Neural cell (in vitro differentiated cells): Measurements from ENCODE around the gene NT5C2.

ENCODE experiments used
- CTCF ChIP-seq: fragments of 450-650 bp; IDR thresholded peaks from 2 replicates; pipeline ENCODE4 v1.5.1; 2014; ENCODE audit warnings: antibody characterized with exemption, mild to moderate bottlenecking, moderate library complexity; ENCODE audit not compliant: poor library complexity, severe bottlenecking
- EP300 ChIP-seq: fragments of 450-650 bp; conservative IDR thresholded peaks from 2 replicates; pipeline ENCODE4 v1.6.1; 2014; ENCODE audit warnings: antibody characterized with exemption, mild to moderate bottlenecking, moderate library complexity; ENCODE audit not compliant: poor library complexity, severe bottlenecking
- EZH2 ChIP-seq: fragments of 200-600, 300-800 bp; shearing (Covaris generic), sonication (generic); IDR thresholded peaks from 2 replicates; pipeline ENCODE4 v1.6.1; 2014; ENCODE audit warnings: antibody characterized with exemption, low read length, borderline replicate concordance, mild to moderate bottlenecking; ENCODE audit not compliant: insufficient read depth, poor library complexity, severe bottlenecking
- MXI1 ChIP-seq: fragments of 450-650 bp; conservative IDR thresholded peaks from 2 replicates; pipeline ENCODE4 v1.6.1; 2014; ENCODE audit warnings: antibody characterized with exemption, mild to moderate bottlenecking; ENCODE audit not compliant: poor library complexity, severe bottlenecking
- POLR2AphosphoS5 ChIP-seq: IDR thresholded peaks from 2 replicates; pipeline ENCODE4 v1.6.1; 2012
- RAD21 ChIP-seq: fragments of 450-650 bp; conservative IDR thresholded peaks from 2 replicates; pipeline ENCODE4 v1.6.1; 2014; ENCODE audit warnings: antibody characterized with exemption, mild to moderate bottlenecking, moderate library complexity
- REST ChIP-seq: IDR thresholded peaks from 2 replicates; pipeline ENCODE4 v1.6.1; 2012; ENCODE audit warnings: borderline replicate concordance
- SMC3 ChIP-seq: fragments of 450-650 bp; conservative IDR thresholded peaks from 2 replicates; pipeline ENCODE4 v1.6.1; 2014; ENCODE audit warnings: antibody characterized with exemption, mild to moderate bottlenecking, moderate library complexity; ENCODE audit not compliant: poor library complexity

- TF ChIP-seq EZH2 = no peak
- no peak for TF ChIP-seq CTCF
- TF ChIP-seq POLR2AphosphoS5 = no peak
- no peak for TF ChIP-seq EP300
- TF ChIP-seq REST = no peak
- no peak for TF ChIP-seq RAD21
- TF ChIP-seq SMC3 = no peak
- TF ChIP-seq MXI1 = no peak
Measured at GRCh38 chr10:103225939-103226338, 32.9 kb upstream of the NT5C2 start.
